NT2/D1 (cell line): ENCODE data around the gene TBC1D19.

Experiments
- DNase-seq: peaks from one replicate; pipeline ENCODE4 v3.0.0-alpha.2; 2011; ENCODE audit warnings: low read depth, low spot score
- H3K27me3 ChIP-seq: 2 replicates; pipeline ENCODE4 v1.6.0; 2011; ENCODE audit warnings: mild to moderate bottlenecking; ENCODE audit not compliant: insufficient read length, insufficient read depth
- H3K36me3 ChIP-seq: 2 replicates; pipeline ENCODE4 v1.6.1; 2011; ENCODE audit warnings: mild to moderate bottlenecking, low read length, mixed read lengths; ENCODE audit not compliant: insufficient read depth, insufficient read length
- H3K4me1 ChIP-seq: 2 replicates; pipeline ENCODE4 v1.5.1; 2011; ENCODE audit not compliant: insufficient read depth, insufficient read length
- H3K4me3 ChIP-seq: 2 replicates; pipeline ENCODE4 v1.5.1; 2011; ENCODE audit warnings: low read depth; ENCODE audit not compliant: insufficient read length
- H3K9ac ChIP-seq: 2 replicates; pipeline ENCODE4 v1.6.0; 2011; ENCODE audit warnings: low read depth; ENCODE audit not compliant: insufficient read length
- H3K9me3 ChIP-seq: 2 replicates; pipeline ENCODE4 v1.5.1; 2011; ENCODE audit warnings: mild to moderate bottlenecking, low read length; ENCODE audit not compliant: insufficient read depth
- SUZ12 ChIP-seq: IDR thresholded peaks from 2 replicates; pipeline ENCODE4 v1.6.1; 2011; ENCODE audit not compliant: insufficient read length, insufficient read depth; ENCODE audit errors: extremely low read depth
- YY1 ChIP-seq: IDR thresholded peaks from 2 replicates; pipeline ENCODE4 v1.6.1; 2011; ENCODE audit not compliant: insufficient read length, insufficient read depth
- ZNF274 ChIP-seq: IDR thresholded peaks from 2 replicates; pipeline ENCODE4 v1.6.1; 2011; ENCODE audit warnings: mild to moderate bottlenecking, low read depth, low read length

The TBC1D19 gene

DNA sequence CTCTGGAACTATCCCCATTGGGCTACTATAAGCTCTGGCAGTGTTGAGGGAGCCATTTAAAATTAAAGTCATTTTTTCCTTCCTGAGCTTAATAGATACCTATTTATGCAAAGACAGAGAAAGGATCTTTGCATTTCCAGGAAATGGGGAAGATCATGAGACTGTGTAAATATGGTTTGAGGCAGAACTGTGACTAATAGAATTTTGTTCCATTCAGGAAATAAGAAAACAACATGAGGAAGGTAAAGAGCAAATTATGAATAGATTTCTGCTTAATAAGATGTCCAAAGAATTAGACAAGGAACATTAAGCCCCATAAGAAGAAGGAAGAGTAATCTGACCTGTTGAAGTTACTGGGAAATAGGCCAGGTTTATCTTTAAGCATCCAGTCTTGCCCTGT lies 17.8 kb upstream of the TBC1D19 start:
- Histone ChIP-seq H3K36me3 (no peaks in the 10 kb centered on the region), H3K27me3 (no peaks in the 10 kb centered on the region), H3K9me3 (no peaks in the 10 kb centered on the region), H3K9ac (no peak overlapping the region), H3K4me3 (no peak overlapping the region), H3K4me1 (no peaks in the 10 kb centered on the region)
- DNase-seq, result no peak
- TF ChIP-seq YY1, result no peak
- TF ChIP-seq ZNF274, result no peak
- no peak for TF ChIP-seq SUZ12

DNA sequence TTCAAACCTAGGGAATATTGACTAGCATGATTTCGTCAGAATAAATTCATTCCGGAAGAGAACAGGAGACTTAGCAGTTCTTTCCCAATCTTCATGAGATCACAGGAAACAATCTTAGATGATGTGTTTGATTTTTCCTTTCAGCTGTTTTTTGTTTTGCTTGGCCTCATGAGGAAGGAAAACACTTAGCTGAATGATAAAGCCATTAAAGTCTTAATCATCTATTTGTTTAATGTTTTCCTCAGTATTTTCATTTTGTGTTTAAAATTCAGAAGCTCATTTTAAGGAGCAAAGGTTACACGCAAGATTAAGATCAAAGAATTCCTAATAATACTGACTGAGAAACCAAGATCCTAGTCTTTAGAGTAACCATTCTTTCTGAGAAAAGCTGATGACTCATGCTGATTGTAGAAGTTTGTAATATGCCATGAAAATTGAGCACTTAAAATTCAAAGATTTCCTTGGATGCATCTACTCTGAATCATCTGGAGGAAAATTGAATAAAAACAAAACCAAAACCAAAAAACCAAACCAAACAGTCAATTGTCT lies 15.4 kb upstream of the TBC1D19 start:
- Histone ChIP-seq H3K27me3 (no peaks in the 10 kb centered on the region), H3K36me3 (no peaks in the 10 kb centered on the region), H3K9ac (no peak overlapping the region), H3K4me3 (no peak overlapping the region), H3K9me3 (no peaks in the 10 kb centered on the region), H3K4me1 (peaks cover 2% of the 10 kb centered on the region)
- TF ChIP-seq YY1 (no peak), SUZ12 (no peak), ZNF274 (no peak)
- no peak for DNase-seq

DNA sequence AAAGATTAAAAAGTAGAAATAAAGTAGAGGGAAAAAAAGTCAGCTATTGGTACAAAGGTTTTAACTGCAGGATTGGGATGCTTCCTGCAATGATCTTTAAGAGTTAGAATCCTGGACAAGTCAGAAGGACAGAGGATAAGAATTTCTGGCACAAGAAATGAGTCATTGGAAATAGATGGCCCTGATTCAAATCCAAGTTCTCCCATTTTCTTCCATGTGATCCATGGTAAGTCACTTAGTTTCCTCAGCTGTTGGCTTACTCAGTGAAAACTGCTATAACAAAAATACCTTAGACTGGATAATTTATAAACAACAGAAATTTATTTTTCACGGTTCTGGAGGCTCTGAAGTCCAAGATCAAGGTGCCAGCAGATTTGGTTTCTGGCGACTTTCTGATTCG lies 13.3 kb upstream of the TBC1D19 start:
- no peaks in the 10 kb centered on the region for H3K27me3 ChIP-seq
- H3K36me3 ChIP-seq, result no peaks in the 10 kb centered on the region
- H3K9ac ChIP-seq, result no peak overlapping the region
- TF ChIP-seq SUZ12 (no peak), YY1 (no peak), ZNF274 (no peak)
- no peaks in the 10 kb centered on the region for H3K9me3 ChIP-seq
- H3K4me3 ChIP-seq, result no peak overlapping the region
- no peak for DNase-seq
- peaks cover 2% of the 10 kb centered on the region for H3K4me1 ChIP-seq

DNA sequence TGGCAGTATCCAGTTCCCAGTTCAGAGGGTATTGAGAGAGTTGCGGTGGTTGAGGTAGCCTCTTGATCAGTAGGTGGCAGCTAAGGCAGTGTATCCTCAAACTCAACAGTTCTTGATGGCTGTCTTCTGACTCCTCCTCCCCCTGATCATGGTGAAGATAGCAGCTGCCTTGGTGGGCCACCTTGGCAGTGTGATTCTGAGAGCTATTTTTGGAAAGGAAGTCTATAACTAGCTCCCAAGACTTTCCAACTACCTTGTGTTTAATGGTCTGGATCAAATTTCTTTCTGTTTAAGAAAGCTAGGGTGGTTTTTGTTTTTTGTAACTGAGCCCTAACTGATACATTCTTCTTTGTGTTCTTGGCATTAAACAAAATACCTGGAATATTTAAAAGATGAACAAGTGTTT lies 10.5 kb upstream of the TBC1D19 start:
- Histone ChIP-seq H3K36me3 (no peaks in the 10 kb centered on the region), H3K4me1 (peaks cover 2% of the 10 kb centered on the region), H3K4me3 (no peak overlapping the region), H3K27me3 (no peaks in the 10 kb centered on the region), H3K9me3 (no peaks in the 10 kb centered on the region), H3K9ac (no peak overlapping the region)
- DNase-seq, result no peak
- no peak for TF ChIP-seq SUZ12
- no peak for TF ChIP-seq ZNF274
- TF ChIP-seq YY1, result no peak

DNA sequence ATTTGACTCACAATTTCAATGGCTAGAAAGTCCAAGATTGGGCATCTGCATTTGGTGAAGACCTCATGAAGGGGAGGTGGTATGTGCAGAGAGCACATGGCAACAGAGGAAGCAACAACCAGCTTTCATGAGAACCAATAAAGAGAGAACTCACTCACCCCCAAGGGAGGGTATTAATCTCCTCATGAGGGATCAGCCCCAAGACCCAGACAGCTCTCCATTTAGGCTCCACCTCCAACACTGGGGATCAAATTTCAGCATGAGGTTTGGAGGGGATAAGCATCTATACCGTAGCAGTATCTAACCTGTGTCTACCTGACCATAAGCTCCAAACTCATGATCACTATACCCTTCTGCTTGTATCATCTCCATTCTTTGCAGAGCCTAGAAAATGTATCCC lies 9.3 kb upstream of the TBC1D19 start:
- no peak overlapping the region for H3K4me3 ChIP-seq
- no peak for TF ChIP-seq ZNF274
- TF ChIP-seq SUZ12, result no peak
- TF ChIP-seq YY1, result no peak
- peaks cover 2% of the 10 kb centered on the region for H3K4me1 ChIP-seq
- no peak for DNase-seq
- no peaks in the 10 kb centered on the region for H3K27me3 ChIP-seq
- H3K9ac ChIP-seq, result no peak overlapping the region
- H3K36me3 ChIP-seq, result no peaks in the 10 kb centered on the region
- no peaks in the 10 kb centered on the region for H3K9me3 ChIP-seq

DNA sequence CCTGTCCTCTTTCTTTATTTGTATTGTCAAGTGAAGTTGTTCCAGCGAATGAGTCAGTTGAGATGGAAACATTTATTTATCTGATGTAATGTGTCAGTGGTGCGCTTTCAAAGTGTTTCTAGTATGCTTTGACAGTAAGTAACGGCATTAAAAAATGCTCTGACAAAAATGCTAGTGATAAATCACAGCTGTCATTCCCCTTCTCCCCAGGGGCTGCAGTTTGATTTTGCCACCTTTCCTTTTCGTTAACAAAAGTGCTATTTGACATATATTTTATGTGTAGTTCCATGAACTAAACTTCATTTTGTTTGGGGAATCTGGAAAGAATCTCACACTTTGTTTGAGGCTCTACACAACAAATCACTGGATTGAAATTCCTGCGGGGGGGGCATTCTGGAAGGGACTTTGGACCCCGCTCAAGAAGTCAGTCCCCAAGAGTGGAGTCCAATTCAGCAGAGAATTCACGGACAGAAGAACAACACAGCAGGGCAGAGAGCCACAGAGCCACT lies 7.6 kb upstream of the TBC1D19 start:
- Histone ChIP-seq H3K4me3 (no peak overlapping the region), H3K9me3 (no peaks in the 10 kb centered on the region), H3K4me1 (peaks cover 2% of the 10 kb centered on the region), H3K27me3 (no peaks in the 10 kb centered on the region), H3K36me3 (no peaks in the 10 kb centered on the region), H3K9ac (no peak overlapping the region)
- DNase-seq, result no peak
- no peak for TF ChIP-seq ZNF274
- no peak for TF ChIP-seq SUZ12
- no peak for TF ChIP-seq YY1

DNA sequence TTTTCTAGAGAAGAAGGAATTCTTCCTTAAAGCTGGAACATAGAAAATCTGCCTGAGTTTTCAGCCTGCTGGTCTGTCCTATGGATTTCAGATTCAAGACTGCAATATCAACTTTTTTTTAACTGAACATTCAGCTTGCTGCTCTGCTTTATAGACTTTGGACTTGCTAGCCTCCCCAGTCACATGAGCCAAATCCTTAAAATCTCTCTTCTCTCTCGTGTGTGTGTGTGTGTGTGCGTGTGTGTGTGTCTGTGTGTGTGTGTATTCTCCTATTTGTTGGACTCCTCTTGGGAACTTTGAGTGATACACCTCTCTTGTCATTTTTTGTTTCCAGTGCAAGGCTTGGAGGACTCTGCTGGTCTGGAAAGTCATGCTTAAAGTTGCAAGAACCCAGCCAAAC lies 6.8 kb upstream of the TBC1D19 start:
- Histone ChIP-seq H3K9me3 (no peaks in the 10 kb centered on the region), H3K4me3 (no peak overlapping the region), H3K36me3 (no peaks in the 10 kb centered on the region), H3K9ac (no peak overlapping the region), H3K27me3 (no peaks in the 10 kb centered on the region), H3K4me1 (peaks cover 2% of the 10 kb centered on the region)
- no peak for DNase-seq
- TF ChIP-seq ZNF274 (no peak), SUZ12 (no peak), YY1 (no peak)
